ENCODE results near the gene SETMAR.

- no peak for TF ChIP-seq CTCF (optimal IDR thresholded peaks at IDR 0.05 in 1 of 3, IDR thresholded peaks at IDR 0.05 in 1 of 3, conservative IDR thresholded peaks at IDR 0.05 in 1 of 3; ENCODE audit: extremely low read depth in 1 of 3, insufficient read depth in 2 of 3, low read length in 3 of 3)
- no peak for TF ChIP-seq EZH2 (IDR thresholded peaks at IDR 0.05; ENCODE audit: low read length)
These were observed 53.0 kb downstream of the SETMAR start for GRCh38 chr3:4356220-4356540.

Measured in keratinocyte (primary cell).